Activated T-helper 9 cell treated with anti-CD3 and anti-CD28 coated beads, Interleukin-2, amount 50 U/mL, for 16 hours (primary cell): ENCODE results near the gene EIF3K.

Experiments used
- DNase-seq: peaks from one replicate; pipeline ENCODE4 v3.0.0-alpha.2; 2020; ENCODE audit warnings: low read depth

EIF3K gene

GRCh38 chr19:38665950-38666662 is 47.1 kb downstream of the EIF3K start:
- no peak for DNase-seq

DNA sequence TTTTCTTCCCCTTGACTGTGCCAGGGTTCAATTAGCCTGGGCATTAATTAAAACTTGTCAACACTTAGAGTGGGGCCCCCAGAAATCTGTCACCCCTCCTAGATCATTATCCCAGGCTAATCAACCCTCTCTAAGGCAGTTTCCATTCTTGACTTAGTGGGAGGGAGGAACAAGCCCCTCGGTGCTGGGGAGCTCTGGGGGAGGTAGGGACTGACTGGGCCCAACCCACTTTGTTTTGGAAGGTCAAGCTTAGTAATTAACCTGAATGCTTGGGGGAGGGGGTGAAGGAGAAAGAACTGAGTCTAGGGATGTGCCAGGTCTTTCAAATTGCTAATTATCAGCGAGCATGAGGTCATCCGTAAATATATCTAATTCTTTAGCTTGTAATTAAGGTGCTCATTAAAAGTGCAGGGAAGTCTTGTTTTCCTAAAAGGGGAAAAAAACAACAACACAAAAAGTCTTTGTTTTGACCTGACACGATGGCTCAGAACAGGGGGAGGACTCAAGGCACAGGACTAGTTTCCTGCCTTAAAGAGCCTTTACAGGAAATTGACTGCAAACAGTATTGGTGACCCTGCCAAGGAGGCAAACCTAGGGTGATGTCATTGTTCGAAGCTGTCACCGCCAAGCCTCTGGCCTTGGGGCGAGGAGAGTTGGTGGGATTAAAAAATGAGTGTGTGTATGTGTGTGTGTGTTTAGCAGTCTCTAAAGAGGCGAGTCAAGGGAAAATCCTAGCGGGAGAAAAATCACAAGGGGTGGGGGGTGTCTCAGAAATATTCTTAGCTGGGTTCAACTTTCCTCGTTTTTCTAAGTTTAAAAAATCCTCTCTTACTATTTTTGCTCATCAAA is 47.9 kb downstream of the EIF3K start:
- no peak for DNase-seq

- no peak for DNase-seq
These were observed 48.7 kb downstream of the EIF3K start for GRCh38 chr19:38667661-38668171.

- no peak for DNase-seq
These were observed 50.6 kb downstream of the EIF3K start for GRCh38 chr19:38669552-38669951.

- DNase-seq = no peak
These were observed 52.0 kb downstream of the EIF3K start for GRCh38 chr19:38670921-38671398.

- DNase-seq = no peak
These were observed 52.7 kb downstream of the EIF3K start for GRCh38 chr19:38671654-38672053.

GRCh38 chr19:38673030-38673429 is 54.0 kb downstream of the EIF3K start:
- no peak for DNase-seq

DNA sequence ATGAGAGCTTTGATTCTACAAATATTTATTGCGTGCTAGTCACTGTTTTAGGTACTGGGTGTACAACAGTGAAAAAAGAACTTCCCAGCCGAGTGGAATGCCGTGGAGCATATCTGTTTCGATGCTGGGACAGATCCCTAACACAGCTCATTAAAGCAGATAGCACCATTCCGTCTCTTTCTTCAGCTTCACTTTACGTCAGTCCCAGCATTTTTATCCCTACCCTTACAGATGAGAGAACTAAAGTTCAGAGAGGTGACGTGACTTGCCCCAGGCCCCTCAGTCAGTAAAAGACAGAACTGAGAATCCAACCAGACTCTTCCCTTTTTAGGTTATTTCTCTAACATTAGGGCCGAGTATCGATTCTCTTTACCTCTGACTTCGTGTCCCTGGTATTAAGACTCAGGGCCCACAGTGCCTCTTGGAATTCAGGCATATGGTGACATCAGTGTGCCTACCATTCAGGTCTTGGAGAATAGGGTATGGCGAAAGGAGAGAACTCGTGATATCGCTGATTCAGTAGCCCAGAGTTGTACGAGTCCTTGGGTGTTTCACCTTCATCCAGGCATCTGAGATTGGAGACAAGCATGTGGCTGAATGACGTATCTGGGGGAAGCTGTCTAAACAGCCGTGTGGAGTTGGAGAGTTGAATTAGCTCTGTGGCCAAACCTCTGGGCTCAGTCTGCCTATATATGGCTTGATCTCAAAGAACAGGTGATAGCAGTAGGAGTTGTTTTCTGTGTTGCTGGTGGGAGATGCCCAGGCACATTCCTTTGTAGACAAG is 55.6 kb downstream of the EIF3K start:
- DNase-seq = no peak

- no peak for DNase-seq
These were observed 56.6 kb downstream of the EIF3K start for GRCh38 chr19:38675611-38676010.

DNA sequence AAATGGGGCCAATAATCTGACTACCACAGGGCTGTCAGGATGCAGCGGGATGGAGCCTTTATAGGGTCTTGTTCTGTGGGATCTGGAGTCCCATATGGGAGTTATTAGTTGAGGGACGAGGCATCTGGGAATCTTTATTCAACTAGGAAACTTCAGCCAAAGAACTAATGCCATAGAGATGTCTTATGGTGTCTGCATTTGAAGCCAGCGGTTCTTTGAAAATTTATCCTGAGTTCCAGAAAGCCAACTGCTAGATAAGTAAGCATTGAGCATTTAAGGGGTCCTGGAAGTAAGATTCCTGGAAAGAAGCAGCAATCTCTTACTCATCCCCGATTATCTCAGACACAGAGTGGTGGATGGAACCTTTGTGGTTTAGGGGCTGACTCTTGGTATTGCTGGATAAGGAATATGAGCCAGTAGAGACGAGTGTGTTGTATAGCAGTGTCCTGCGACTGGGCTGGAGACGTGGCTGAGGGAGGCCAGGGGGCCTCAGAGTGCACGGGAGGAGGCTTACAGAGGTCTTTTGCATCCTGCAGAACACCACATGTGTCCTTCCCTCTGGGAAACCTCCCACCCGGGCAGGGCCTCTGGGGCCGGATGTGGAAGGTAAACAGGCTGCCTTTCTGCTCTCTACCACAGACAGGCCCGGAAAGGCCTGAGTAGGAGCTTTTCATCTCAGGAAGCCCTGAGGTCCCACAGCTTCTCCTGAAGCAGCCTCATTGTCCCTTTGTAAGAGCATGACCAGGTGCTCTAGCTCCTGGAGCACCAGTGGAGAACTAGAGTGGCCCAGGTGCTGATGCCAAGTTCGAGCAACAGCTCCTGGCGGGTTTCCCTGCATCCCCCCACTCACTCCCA is 57.3 kb downstream of the EIF3K start:
- DNase-seq = no peak

GRCh38 chr19:38676878-38677646 is 58.1 kb downstream of the EIF3K start:
- no peak for DNase-seq

GRCh38 chr19:38678217-38678890 is 59.4 kb downstream of the EIF3K start:
- no peak for DNase-seq

- no peak for DNase-seq
These were observed 60.0 kb downstream of the EIF3K start for GRCh38 chr19:38678891-38679494.

GRCh38 chr19:38679839-38680238 is 60.9 kb downstream of the EIF3K start:
- DNase-seq = no peak

GRCh38 chr19:38682195-38682867 is 63.3 kb downstream of the EIF3K start:
- no peak for DNase-seq

- no peak for DNase-seq
These were observed 63.9 kb downstream of the EIF3K start for GRCh38 chr19:38682872-38683392.

- DNase-seq = peak; percentile 56
These were observed 64.5 kb downstream of the EIF3K start for GRCh38 chr19:38683393-38684077.
